ENCODE results near the gene CDH4. TPM values are rescaled to one million over a fixed set of nuclear protein-coding genes. Genes with fewer than 3 reads are reported as not detected.

The CDH4 gene
- total RNA-seq, 1 donor from 2014 or later, result 0.05 TPM

DNA sequence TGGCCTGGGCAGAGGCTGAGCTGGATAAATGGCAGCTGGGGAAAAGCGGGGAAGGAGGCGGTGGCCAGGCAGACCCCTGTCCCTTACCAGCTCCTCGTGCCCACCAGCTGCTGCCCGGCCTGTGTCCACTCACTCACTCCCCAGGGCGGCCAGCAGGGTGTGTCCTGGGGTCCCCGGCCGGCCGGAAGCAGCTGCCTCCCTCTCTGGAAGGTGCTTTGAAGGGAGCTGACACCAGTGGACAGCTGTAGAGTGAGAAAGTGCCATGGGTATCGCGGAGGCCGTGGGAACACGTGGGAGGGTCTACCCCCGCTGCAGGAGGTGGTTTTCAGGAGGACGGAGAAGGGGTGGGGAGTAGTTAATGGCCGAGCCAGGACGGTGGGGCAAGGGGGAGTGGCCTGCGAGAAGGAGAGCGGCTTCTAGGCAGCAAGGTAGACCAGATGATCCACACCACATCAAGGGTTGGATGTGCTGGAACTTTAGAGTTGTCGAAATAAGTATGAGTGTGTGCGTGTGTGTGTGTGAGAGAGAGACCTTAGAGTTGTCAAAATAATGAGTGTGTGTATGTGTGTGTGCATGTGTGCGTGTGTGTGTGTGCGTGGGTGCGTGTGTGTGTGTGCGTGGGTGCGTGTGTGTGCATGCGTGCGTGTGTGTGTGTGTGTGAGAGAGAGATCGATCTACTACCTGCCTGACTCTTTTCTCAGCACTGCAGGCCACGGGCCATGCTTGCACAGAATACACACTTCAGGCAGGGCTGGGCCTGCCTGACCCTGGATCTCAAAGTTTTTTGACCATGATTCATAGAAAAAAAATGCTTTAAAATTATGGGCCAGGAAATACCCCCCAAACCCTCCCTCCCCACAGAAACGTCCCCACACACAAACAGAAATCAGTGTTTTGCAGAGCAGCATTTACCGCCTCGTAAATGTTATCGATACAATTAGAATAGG lies 43.9 kb downstream of the CDH4 start:
- intact Hi-C loops (cut with DNase I), result no loop called here
- DNase-seq (no peak), ATAC-seq (ENCODE audit: poor library complexity) (no peak)

- DNase-seq (no peak), ATAC-seq (ENCODE audit: poor library complexity) (no peak)
- intact Hi-C loops (cut with DNase I), result no loop called here
Measured at GRCh38 chr20:61296629-61297019, 44.6 kb downstream of the CDH4 start.

DNA sequence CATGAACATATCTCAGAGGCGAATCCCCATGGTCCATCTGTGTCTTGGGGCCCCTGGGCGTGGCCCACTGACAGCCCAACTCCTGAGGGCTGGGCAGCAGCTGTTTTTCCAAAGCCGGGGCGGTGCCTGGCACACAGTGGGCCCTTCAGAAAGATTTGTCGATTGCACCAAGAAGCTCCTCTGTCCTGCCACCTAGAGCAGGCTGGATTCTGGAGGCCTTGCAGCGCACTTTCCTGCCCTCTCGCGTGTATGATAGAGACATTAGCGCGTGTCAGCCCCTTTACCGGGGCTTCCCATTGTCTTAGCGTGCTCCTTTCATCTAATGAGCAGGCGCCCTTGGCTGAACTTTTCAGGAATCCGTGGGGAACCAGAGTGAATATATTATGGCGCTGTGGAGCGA lies 45.4 kb downstream of the CDH4 start:
- DNase-seq (no peak), ATAC-seq (ENCODE audit: poor library complexity) (no peak)
- intact Hi-C loops (cut with DNase I), result no loop called here

- ATAC-seq (ENCODE audit: poor library complexity) (no peak), DNase-seq (no peak)
- intact Hi-C loops (cut with DNase I), result no loop called here
Measured at GRCh38 chr20:61297986-61298385, 45.9 kb downstream of the CDH4 start.

- intact Hi-C loops (cut with DNase I), result no loop called here
- ATAC-seq (ENCODE audit: poor library complexity) (no peak), DNase-seq (no peak)
Measured at GRCh38 chr20:61298661-61299060, 46.6 kb downstream of the CDH4 start.

DNA sequence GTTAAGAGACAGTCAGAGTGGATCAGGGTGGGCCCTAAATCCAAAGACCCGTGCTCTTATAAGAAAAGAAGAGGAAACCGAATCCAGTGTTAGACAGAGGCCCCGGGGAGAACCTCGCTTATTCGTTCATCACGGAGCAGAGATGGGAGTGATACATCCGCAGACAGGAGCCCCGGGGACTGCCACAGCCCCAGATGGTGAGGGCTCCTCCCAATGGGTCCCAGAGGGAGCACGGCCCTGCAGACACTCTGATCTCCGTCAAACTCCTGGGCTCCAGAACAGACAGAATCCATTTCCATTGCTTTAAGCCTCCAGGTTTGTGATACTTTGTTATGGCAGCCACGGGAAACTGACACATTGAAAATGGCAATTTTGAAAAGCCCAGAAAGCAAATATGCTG lies 47.0 kb downstream of the CDH4 start:
- intact Hi-C loops (cut with DNase I), result no loop called here
- ATAC-seq (ENCODE audit: poor library complexity), result no peak
- DNase-seq, result no peak

- intact Hi-C loops (cut with DNase I), result no loop called here
- no peak for DNase-seq
- ATAC-seq (ENCODE audit: poor library complexity), result no peak
Measured at GRCh38 chr20:61299618-61300017, 47.6 kb downstream of the CDH4 start.

- intact Hi-C loops (cut with DNase I), result no loop called here
- ATAC-seq (ENCODE audit: poor library complexity), result no peak
- DNase-seq, result no peak
Measured at GRCh38 chr20:61300293-61300692, 48.2 kb downstream of the CDH4 start.

DNA sequence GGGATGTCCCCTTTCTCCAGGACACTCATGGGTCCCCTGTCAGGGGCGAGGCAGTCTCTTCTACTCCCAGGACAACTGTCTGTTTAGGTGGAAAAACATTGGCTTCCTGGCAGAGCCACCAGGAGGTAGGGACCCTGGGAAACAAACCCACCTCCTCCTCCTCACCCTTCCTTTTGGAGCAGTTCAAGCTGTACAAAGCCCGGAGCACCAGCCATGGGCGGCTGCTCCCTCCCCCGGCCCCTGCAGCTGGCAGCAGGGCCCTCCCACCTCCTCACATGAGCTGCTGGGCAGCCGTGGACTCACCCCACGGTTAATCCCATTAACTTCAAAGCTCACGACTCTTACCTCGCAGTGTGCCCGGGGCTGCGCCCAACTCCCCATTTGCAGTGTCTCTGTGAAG lies 48.6 kb downstream of the CDH4 start:
- no peak for ATAC-seq (ENCODE audit: poor library complexity)
- no peak for DNase-seq
- intact Hi-C loops (cut with DNase I), result no loop called here

GRCh38 chr20:61301711-61302525 lies 49.9 kb downstream of the CDH4 start:
- no peak for ATAC-seq (ENCODE audit: poor library complexity)

DNA sequence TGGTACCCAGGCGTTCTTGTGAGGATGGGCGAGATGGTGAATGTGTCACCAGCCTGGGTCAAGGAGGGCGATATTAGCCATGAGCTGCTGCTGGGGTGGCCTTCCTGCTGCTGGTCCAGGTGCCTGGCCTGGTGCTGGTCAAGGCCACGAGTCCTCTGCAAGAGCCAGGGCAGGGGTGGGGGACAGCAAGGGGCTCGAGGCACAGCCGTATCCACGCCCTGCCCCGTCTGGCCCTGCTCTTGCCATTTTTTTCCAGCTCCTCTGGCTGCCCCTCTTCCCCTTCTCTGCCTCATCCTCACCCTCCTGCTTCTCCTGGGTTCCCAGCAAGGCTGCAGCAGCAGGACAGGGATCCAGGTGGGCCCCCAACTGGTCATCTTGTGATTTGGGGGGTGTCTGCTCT lies 51.2 kb downstream of the CDH4 start:
- intact Hi-C loops (cut with DNase I), result no loop called here
- ATAC-seq (ENCODE audit: poor library complexity) (no peak), DNase-seq (peak; percentile 26)

More at GRCh38 chr20:61301711-61302525, 49.9 kb downstream of the CDH4 start:
- intact Hi-C loops (cut with DNase I), result no loop called here
- DNase-seq, result no peak

GRCh38 chr20:61303675-61304074 lies 51.6 kb downstream of the CDH4 start:
- intact Hi-C loops (cut with DNase I), result no loop called here
- no peak for ATAC-seq (ENCODE audit: poor library complexity)

GRCh38 chr20:61304750-61305149 lies 52.7 kb downstream of the CDH4 start:
- peak; percentile 4 for DNase-seq
- intact Hi-C loops (cut with DNase I), result no loop called here
- ATAC-seq (ENCODE audit: poor library complexity), result no peak

More at GRCh38 chr20:61303675-61304074, 51.6 kb downstream of the CDH4 start:
- peak; percentile 28 for DNase-seq

DNA sequence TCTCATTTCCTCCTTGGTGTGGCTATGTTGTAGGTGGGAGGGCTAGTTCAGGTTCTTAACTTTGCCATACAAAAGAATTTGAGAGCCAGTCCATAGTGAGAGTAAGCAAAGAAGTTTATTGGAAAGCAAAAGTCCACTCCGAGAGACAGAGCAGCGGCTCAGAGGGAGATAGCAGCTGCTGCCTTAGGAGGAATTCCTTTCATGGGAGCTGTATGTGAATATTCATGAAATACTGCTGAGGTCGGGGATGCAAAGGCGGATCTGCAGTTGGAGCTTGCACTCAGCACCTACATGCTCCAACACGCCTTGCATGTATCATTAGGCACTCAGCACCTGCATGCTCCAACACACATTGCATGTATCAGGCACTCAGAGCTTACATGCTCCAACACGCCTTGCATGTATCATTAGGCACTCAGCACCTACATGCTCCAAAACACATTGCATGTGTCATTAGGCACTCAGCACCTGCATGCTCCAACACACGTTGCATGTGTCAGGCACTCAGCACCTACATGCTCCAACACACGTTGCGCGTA lies 54.9 kb downstream of the CDH4 start:
- ATAC-seq (ENCODE audit: poor library complexity) (no peak), DNase-seq (peak; percentile 3)
- intact Hi-C loops (cut with DNase I), result no loop called here

GRCh38 chr20:61307686-61308476 lies 55.8 kb downstream of the CDH4 start:
- ATAC-seq (ENCODE audit: poor library complexity), result no peak

GRCh38 chr20:61308477-61308774 lies 56.4 kb downstream of the CDH4 start:
- intact Hi-C loops (cut with DNase I), result no loop called here
- ATAC-seq (ENCODE audit: poor library complexity) (no peak), DNase-seq (no peak)

More at GRCh38 chr20:61307686-61308476, 55.8 kb downstream of the CDH4 start:
- intact Hi-C loops (cut with DNase I), result no loop called here
- peak; percentile 37 for DNase-seq

DNA sequence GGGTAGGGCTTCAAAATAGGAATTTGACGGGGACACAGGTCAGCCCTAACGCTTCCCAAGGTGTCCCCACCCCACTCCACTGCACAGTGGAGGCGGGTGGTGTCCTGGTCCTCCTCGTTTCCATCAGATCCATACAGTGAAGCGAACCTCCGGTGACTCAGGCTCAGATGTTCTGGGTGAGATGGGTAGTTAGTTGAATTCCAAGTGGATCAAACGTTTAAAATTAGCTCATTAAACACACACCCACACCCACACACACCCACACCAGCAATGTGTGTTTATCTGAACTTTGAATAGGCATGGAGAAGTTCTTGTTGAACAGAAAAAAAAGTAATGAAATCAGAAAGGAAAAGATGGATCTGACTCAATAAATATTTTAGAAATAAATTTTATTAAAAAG lies 58.9 kb downstream of the CDH4 start:
- ATAC-seq (ENCODE audit: poor library complexity), result no peak
- intact Hi-C loops (cut with DNase I), result no loop called here
- DNase-seq, result no peak

DNA sequence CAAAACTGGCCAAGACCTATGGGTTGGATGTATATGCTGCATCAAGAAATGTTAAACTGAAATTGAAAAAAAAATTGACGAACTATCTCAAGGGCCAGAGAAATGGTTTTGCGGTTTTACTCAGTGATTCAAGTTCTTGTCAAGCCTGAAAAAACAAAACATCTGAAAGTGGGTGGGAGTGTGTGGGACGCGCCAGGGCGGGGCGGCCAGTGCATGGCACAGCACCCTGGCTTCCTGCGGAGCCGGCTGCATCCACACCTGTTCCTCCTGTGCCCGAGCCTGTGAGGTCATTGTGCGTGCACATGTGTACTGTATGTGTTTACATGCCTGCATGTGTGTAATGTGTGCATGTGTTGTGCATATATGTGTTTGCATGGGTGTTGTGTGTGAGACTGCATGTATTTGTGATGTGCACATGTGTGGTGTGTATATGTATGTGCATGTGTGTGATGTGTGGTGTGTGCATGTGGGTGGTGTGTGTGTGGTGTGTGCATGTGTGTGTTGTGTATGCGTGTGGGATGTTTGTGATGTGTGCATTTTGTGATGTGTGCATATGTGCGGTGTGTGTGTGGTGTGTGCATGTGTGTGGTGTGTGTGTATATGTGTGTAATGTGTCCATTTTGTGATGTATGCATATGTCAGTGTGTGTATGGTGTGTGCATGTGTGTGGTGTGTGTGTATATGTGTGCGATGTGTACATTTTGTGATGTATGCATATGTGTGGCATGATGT lies 59.8 kb downstream of the CDH4 start:
- intact Hi-C loops (cut with DNase I), result no loop called here

More for the DNA sequence above, 59.8 kb downstream of the CDH4 start:
- ATAC-seq (ENCODE audit: poor library complexity) (no peak), DNase-seq (no peak)
